HepG2 (cell line): ENCODE data around the gene NOP14. TPM values are rescaled to one million over a fixed set of nuclear protein-coding genes. Genes with fewer than 3 reads are reported as not detected.

ENCODE experiments used
- ATAC-seq: fragments of 200-7000 bp; cut with Tn5 transposase; 3 replicates; pipeline ENCODE4 v1.9.1; 2020; ENCODE audit warnings: mild to moderate bottlenecking, moderate library complexity
- BruUV-seq: library from RNA; stranded (reverse); fragments of 400-500 nt; replicated peaks from 2 replicates; lab custom pipeline; 2021; lab: Mats Ljungman, UMichigan
- CTCF ChIA-PET: fragments of 300-600 bp; formaldehyde crosslinking; extraction: SDS; loops from one replicate; lab custom pipeline; 2021; ENCODE audit warnings: low total read pairs, inconsistent platforms, low intra/inter-chr PET ratio; lab: Yijun Ruan, JAX
- POLR2A ChIA-PET: fragments of 350-600 bp; sonication (Branson Sonifier 250); formaldehyde crosslinking; loops from one replicate; lab custom pipeline; 2020; ENCODE audit warnings: antibody characterized with exemption, inconsistent platforms; lab: Yijun Ruan, JAX
- DNase-seq: peaks from one replicate; pipeline ENCODE4 v3.0.0-alpha.2; 2015; ENCODE audit warnings: low spot score
- FAIRE-seq: peaks from 3 replicates; lab custom pipeline; 2011; peaks lifted over from hg19 to GRCh38; lab: Jason Lieb, UNC
- H2AFZ ChIP-seq: one replicate; pipeline ENCODE4 v1.6.1; 2011; ENCODE audit warnings: low read length, inconsistent platforms
- H3K27ac ChIP-seq: fragments of 300-600 bp; 3 replicates; pipeline ENCODE4 v1.8.0; 2011; ENCODE audit warnings: mixed run types, mild to moderate bottlenecking, mixed read lengths, low read length, inconsistent platforms; ENCODE audit not compliant: insufficient read depth; ENCODE audit errors: extremely low read length
- H3K27me3 ChIP-seq, 2 experiments: fragments of 200-600 bp in 1 of 2; 2 replicates in 1 of 2; 3 replicates in 1 of 2; pipeline versions ENCODE4 v1.6.0 to v1.8.0; 2011; ENCODE audit warnings: low read length in 2 of 2, mild to moderate bottlenecking in 2 of 2, moderate library complexity in 2 of 2, inconsistent platforms in 1 of 2; ENCODE audit not compliant: insufficient read depth in 2 of 2, control insufficient read depth in 1 of 2
- H3K36me3 ChIP-seq, 2 experiments: fragments of 200-600 bp in 1 of 2; replicated peaks in 1 of 2; 2 replicates in 1 of 2; 3 replicates in 1 of 2; pipeline versions ENCODE4 v1.5.1 to v1.8.0; 2011; ENCODE audit warnings: low read length in 2 of 2, inconsistent platforms in 1 of 2; ENCODE audit not compliant: insufficient read depth in 2 of 2, control insufficient read depth in 1 of 2
- H3K4me1 ChIP-seq: 2 replicates; pipeline ENCODE4 v1.5.1; 2012; ENCODE audit warnings: low read length, inconsistent platforms; ENCODE audit not compliant: insufficient read depth
- H3K4me2 ChIP-seq: 2 replicates; pipeline ENCODE4 v1.6.0; 2011; ENCODE audit warnings: low read depth, low read length, inconsistent platforms
- H3K4me3 ChIP-seq, 3 experiments: fragments of 200-600 bp in 1 of 3; sonication (generic), shearing (Covaris generic) in 1 of 3; replicated peaks in 1 of 3; 2 replicates each; pipeline ENCODE4 v1.5.1; 2011 to 2016; ENCODE audit warnings: low read length in 3 of 3, inconsistent platforms in 2 of 3, low read depth in 2 of 3, mild to moderate bottlenecking in 2 of 3, control low read depth in 1 of 3, mixed read lengths in 1 of 3; ENCODE audit not compliant: insufficient read depth in 1 of 3
- H3K79me2 ChIP-seq: one replicate; pipeline ENCODE4 v1.6.1; 2011; ENCODE audit warnings: low read length, inconsistent platforms; ENCODE audit not compliant: insufficient read depth
- H3K9ac ChIP-seq: 2 replicates; pipeline ENCODE4 v1.6.0; 2011; ENCODE audit warnings: mild to moderate bottlenecking, low read depth, low read length, inconsistent platforms; ENCODE audit not compliant: insufficient read depth
- H3K9me3 ChIP-seq: 2 replicates; pipeline ENCODE4 v1.5.1; 2012; ENCODE audit warnings: mild to moderate bottlenecking, low read length
- H4K20me1 ChIP-seq: 2 replicates; pipeline ENCODE4 v1.6.0; 2011; ENCODE audit warnings: inconsistent platforms, mild to moderate bottlenecking, low read length, moderate library complexity; ENCODE audit not compliant: insufficient read depth
- DBP ChIP-seq: sonication (generic); formaldehyde crosslinking; IDR thresholded peaks from 2 replicates; pipeline ENCODE4 v1.4.0; 2020; ENCODE audit warnings: missing genetic modification reagents; ENCODE audit errors: not compliant biosample characterization
- EP300 ChIP-seq, 3 experiments: sonication (generic) in 1 of 3; formaldehyde crosslinking in 1 of 3; IDR thresholded peaks; 2 replicates each; pipeline versions ENCODE4 v1.5.1 to v1.6.1; 2011 to 2020; ENCODE audit warnings: low read depth in 2 of 3, low read length in 2 of 3, borderline replicate concordance in 1 of 3, improper control_type of control experiment in 1 of 3, mild to moderate bottlenecking in 1 of 3, missing genetic modification reagents in 1 of 3, moderate library complexity in 1 of 3
- JUNB ChIP-seq: sonication (generic); formaldehyde crosslinking; IDR thresholded peaks from 2 replicates; pipeline ENCODE4 v1.8.0; 2022; ENCODE audit warnings: missing genetic modification reagents, mild to moderate bottlenecking, borderline replicate concordance
- PTBP1 ChIP-seq: fragments of 200-400 bp; formaldehyde crosslinking; IDR thresholded peaks from 2 replicates; pipeline ENCODE4 v1.6.1; 2018; ENCODE audit warnings: low read length, low read depth; ENCODE audit not compliant: poor library complexity, severe bottlenecking
- SCMH1 ChIP-seq: sonication (generic); formaldehyde crosslinking; IDR thresholded peaks from 2 replicates; pipeline ENCODE4 v1.9.0; 2021; ENCODE audit warnings: missing genetic modification reagents, mild to moderate bottlenecking, borderline replicate concordance
- WGBS: methylation state at CpG from one replicate; pipeline ENCODE4 v1.1.6; 2017; ENCODE audit warnings: low lambda C conversion rate; 5-methylcytosine and 5-hydroxymethylcytosine counted together
- in situ Hi-C: cut with HindIII; loops from 2 replicates; pipeline ENCODE4 v1.10.0; 2017; ENCODE audit warnings: low pct_unique_long_range_greater_than_20kb; ENCODE audit not compliant: extremely low pct_ligation_motif_present
- intact Hi-C: fragments of 100-400 bp; cut with micrococcal nuclease; formaldehyde crosslinking; loops from one replicate; pipeline ENCODE4 v1.10.0; 2022; ENCODE audit not compliant: unreplicated experiment
- polyA plus RNA-seq, 8 experiments: library from polyadenylated mRNA; depleted of rRNA in 3 of 8; stranded (reverse) in 7 of 8; unstranded in 1 of 8; fragments of >200 nt; fragmentation: Illumina TruSeq in 4 of 8; extraction: Trizol in 4 of 8; gene quantifications; 2 replicates each; pipeline versions ENCODE4 v1.2.1 to v1.2.3, GENCODE V29; 2011 to 2016; ENCODE audit warnings: low read depth in 4 of 8, missing spikeins in 1 of 8, mixed read lengths in 1 of 8; ENCODE audit not compliant: insufficient read depth in 1 of 8
- total RNA-seq, 5 experiments: library from RNA; depleted of rRNA; stranded (reverse); fragments of >200 nt; fragmentation: Illumina TruSeq; extraction: Trizol; gene quantifications; 2 replicates each; pipeline ENCODE4 v1.2.3, GENCODE V29; 2016; ENCODE audit warnings: low read depth in 1 of 5
- TF ChIP-seq, protein P1 (sequence below): sonication (generic); formaldehyde crosslinking; IDR thresholded peaks from 2 replicates; pipeline ENCODE4 v1.4.0; 2020; ENCODE audit warnings: mild to moderate bottlenecking, missing genetic modification reagents
- TF ChIP-seq, protein P2 (sequence below): sonication (generic); formaldehyde crosslinking; IDR thresholded peaks from 2 replicates; pipeline ENCODE4 v1.4.0; 2020; ENCODE audit warnings: missing genetic modification reagents

Gene NOP14
- total and polyA plus RNA-seq, 2 of the 13 experiments (the other 11 are each of a cell fraction or from before 2014, with no cell fraction given) = 6.9 to 47.9 TPM

DNA sequence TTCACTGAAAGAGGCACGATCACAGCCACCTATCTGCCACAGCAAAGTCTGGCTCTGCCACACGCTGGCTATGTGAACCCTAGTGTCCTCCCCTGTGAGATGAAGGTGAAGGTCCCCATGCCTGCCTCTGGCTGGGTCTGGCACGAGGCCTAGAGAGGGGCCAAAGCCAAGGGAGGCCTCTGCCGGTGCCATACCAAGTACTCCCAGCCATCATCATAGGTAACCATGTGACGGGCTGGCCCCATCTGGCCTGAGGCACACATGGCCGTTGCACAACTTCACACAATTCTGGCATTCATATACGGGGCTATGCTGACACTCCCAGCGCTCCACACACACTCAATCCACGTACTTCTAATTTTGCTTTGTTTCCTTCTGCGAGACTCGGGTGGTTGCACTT, 15.3 kb downstream of the NOP14 start:
- intact Hi-C loops (no loop called here), in situ Hi-C loops (no loop called here)
- ChIA-PET CTCF (no interaction called here), POLR2A (no interaction called here)
- H3K9ac ChIP-seq = no peak overlapping the region
- no peak for FAIRE-seq
- no peak overlapping the region for H3K27ac ChIP-seq
- H3K79me2 ChIP-seq = no peaks in the 10 kb centered on the region
- no peak overlapping the region for H3K4me2 ChIP-seq
- BruUV-seq = no TSS peak
- no peak overlapping the region for H3K4me3 ChIP-seq
- 0 out of 2 replicates have a peak, but pooled peaks cover 3% of the 10 kb centered on the region for H4K20me1 ChIP-seq
- H3K36me3 ChIP-seq = peaks cover 53 to 86% of the 10 kb centered on the region in 2 experiments
- no peaks in the 10 kb centered on the region for H3K27me3 ChIP-seq
- DNase-seq = no peak
- H2AFZ ChIP-seq = no peak overlapping the region
- H3K9me3 ChIP-seq = no peaks in the 10 kb centered on the region
- WGBS = 89% methylated on average over 9 of the region's 11 CpGs
- ATAC-seq = no peak
- TF ChIP-seq JUNB (no peak), DBP (no peak), SCMH1 (CRISPR knock-in tag) (no peak), EP300 (IDR thresholded peaks at IDR 0.05; ENCODE audit: low read depth in 2 of 2, low read length in 2 of 2) (no peak), EP300 (CRISPR knock-in tag; IDR thresholded peaks at IDR 0.05; ENCODE audit: borderline replicate concordance) (no peak), PTBP1 (no peak)
- TF ChIP-seq, protein P1, sequence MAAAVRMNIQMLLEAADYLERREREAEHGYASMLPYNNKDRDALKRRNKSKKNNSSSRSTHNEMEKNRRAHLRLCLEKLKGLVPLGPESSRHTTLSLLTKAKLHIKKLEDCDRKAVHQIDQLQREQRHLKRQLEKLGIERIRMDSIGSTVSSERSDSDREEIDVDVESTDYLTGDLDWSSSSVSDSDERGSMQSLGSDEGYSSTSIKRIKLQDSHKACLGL (CRISPR knock-in tag) = no peak
- TF ChIP-seq, protein P2, sequence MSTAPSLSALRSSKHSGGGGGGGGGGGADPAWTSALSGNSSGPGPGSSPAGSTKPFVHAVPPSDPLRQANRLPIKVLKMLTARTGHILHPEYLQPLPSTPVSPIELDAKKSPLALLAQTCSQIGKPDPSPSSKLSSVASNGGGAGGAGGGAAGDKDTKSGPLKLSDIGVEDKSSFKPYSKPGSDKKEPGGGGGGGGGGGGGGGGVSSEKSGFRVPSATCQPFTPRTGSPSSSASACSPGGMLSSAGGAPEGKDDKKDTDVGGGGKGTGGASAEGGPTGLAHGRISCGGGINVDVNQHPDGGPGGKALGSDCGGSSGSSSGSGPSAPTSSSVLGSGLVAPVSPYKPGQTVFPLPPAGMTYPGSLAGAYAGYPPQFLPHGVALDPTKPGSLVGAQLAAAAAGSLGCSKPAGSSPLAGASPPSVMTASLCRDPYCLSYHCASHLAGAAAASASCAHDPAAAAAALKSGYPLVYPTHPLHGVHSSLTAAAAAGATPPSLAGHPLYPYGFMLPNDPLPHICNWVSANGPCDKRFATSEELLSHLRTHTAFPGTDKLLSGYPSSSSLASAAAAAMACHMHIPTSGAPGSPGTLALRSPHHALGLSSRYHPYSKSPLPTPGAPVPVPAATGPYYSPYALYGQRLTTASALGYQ (CRISPR knock-in tag) = no peak
- peaks cover 6% of the 10 kb centered on the region; the same call in 1 of the 2 replicates for H3K4me1 ChIP-seq
